GM12878 (cell line): ENCODE measurements around the gene LARP1B. TPM values are rescaled to one million over a fixed set of nuclear protein-coding genes. Genes with fewer than 3 reads are reported as not detected.

Experiments
- ATAC-seq: fragments of 200-7000 bp; cut with Tn5 transposase; 3 replicates; pipeline ENCODE4 v1.9.1; 2020; ENCODE audit warnings: mild to moderate bottlenecking, moderate library complexity
- BruUV-seq: library from RNA; stranded (reverse); fragments of 400-500 nt; replicated peaks from 2 replicates; lab custom pipeline; 2021; lab: Mats Ljungman, UMichigan
- CTCF ChIA-PET: fragments of 300-600 bp; sonication (Branson Sonifier 250); formaldehyde crosslinking; extraction: SDS; loops from one replicate; lab custom pipeline; 2021; ENCODE audit warnings: inconsistent platforms; lab: Yijun Ruan, JAX
- POLR2A ChIA-PET: fragments of 350-600 bp; formaldehyde crosslinking; extraction: SDS; loops from one replicate; lab custom pipeline; 2021; ENCODE audit warnings: inconsistent platforms; lab: Charles Lee
- RAD21 ChIA-PET: fragments of 300-600 bp; sonication (Branson Sonifier 250); formaldehyde crosslinking; loops from one replicate; lab custom pipeline; 2023; ENCODE audit warnings: antibody characterized with exemption; ENCODE audit not compliant: unreplicated experiment; lab: Charles Lee
- SMC1A ChIA-PET: fragments of 300-600 bp; sonication (Branson Sonifier 250); formaldehyde crosslinking; loops from one replicate; lab custom pipeline; 2023; ENCODE audit not compliant: unreplicated experiment, uncharacterized antibody; lab: Charles Lee
- DNase-seq: peaks from one replicate; pipeline ENCODE4 v3.0.0-alpha.2; 2011; ENCODE audit warnings: low read depth, low spot score
- FAIRE-seq: peaks from 3 replicates; lab custom pipeline; 2011; peaks lifted over from hg19 to GRCh38; lab: Jason Lieb, UNC
- H2AFZ ChIP-seq: 2 replicates; pipeline ENCODE4 v1.6.0; 2011; ENCODE audit warnings: low read depth, low read length, control low read depth; ENCODE audit not compliant: control insufficient read depth
- H3K27ac ChIP-seq: 2 replicates; pipeline ENCODE4 v1.5.1; 2011; ENCODE audit warnings: control low read depth; ENCODE audit not compliant: control insufficient read depth, insufficient read depth
- H3K27me3 ChIP-seq, 2 experiments: replicated peaks in 1 of 2; 2 replicates each; pipeline versions ENCODE4 v1.6.0 to v1.6.1; 2011; ENCODE audit warnings: low read length in 1 of 2; ENCODE audit not compliant: control insufficient read depth in 2 of 2, insufficient read depth in 2 of 2
- H3K36me3 ChIP-seq, 2 experiments: 2 replicates each; pipeline ENCODE4 v1.5.1; 2011; ENCODE audit warnings: low read length in 1 of 2; ENCODE audit not compliant: control insufficient read depth in 2 of 2, insufficient read depth in 2 of 2
- H3K4me1 ChIP-seq: 2 replicates; pipeline ENCODE4 v1.6.1; 2011; ENCODE audit warnings: mild to moderate bottlenecking, low read length, moderate library complexity, mixed read lengths; ENCODE audit not compliant: control insufficient read depth, insufficient read depth
- H3K4me2 ChIP-seq: 2 replicates; pipeline ENCODE4 v1.6.0; 2011; ENCODE audit warnings: control low read depth; ENCODE audit not compliant: control insufficient read depth, insufficient read depth
- H3K4me3 ChIP-seq: fragments of 200-600 bp; sonication (generic); 2 replicates; pipeline ENCODE4 v1.5.1; 2016
- H3K79me2 ChIP-seq: 2 replicates; pipeline ENCODE4 v1.6.0; 2011; ENCODE audit warnings: low read length; ENCODE audit not compliant: control insufficient read depth, insufficient read depth
- H3K9ac ChIP-seq: 2 replicates; pipeline ENCODE4 v1.8.0; 2011; ENCODE audit warnings: low read length, control low read depth, mixed read lengths; ENCODE audit not compliant: control insufficient read depth, insufficient read depth
- H3K9me3 ChIP-seq: replicated peaks from 3 replicates; pipeline ENCODE4 v1.5.1; 2011; ENCODE audit warnings: mild to moderate bottlenecking, low read length; ENCODE audit not compliant: control insufficient read depth, insufficient read depth
- H4K20me1 ChIP-seq: 2 replicates; pipeline ENCODE4 v1.6.0; 2011; ENCODE audit not compliant: control insufficient read depth, insufficient read depth
- CTCF ChIP-seq, 3 experiments: IDR thresholded peaks in 2 of 3; conservative IDR thresholded peaks in 1 of 3; 2 replicates each; pipeline ENCODE4 v1.5.1; 2011; ENCODE audit warnings: low read depth in 3 of 3, low read length in 3 of 3, mild to moderate bottlenecking in 3 of 3, control low read depth in 2 of 3, moderate library complexity in 2 of 3, inconsistent platforms in 1 of 3, mixed read lengths in 1 of 3; ENCODE audit not compliant: control insufficient read depth in 2 of 3, insufficient read depth in 1 of 3; ENCODE audit errors: extremely low read depth in 1 of 3
- EGR1 ChIP-seq, 2 experiments: IDR thresholded peaks; 1 replicate in 1 of 2; 2 replicates in 1 of 2; pipeline ENCODE4 v1.6.1; 2011 to 2012; ENCODE audit warnings: low read depth in 2 of 2, low read length in 2 of 2, borderline replicate concordance in 1 of 2, mild to moderate bottlenecking in 1 of 2, moderate library complexity in 1 of 2
- MXI1 ChIP-seq: fragments of 150-350 bp; IDR thresholded peaks from 2 replicates; pipeline ENCODE4 v1.6.1; 2011; ENCODE audit warnings: low read depth, mild to moderate bottlenecking, inconsistent platforms, low read length, improper control_type of control experiment
- MYC ChIP-seq: IDR thresholded peaks from 2 replicates; pipeline ENCODE4 v1.6.1; 2011; ENCODE audit warnings: mild to moderate bottlenecking, low read length, moderate library complexity, inconsistent platforms; ENCODE audit not compliant: insufficient read depth, insufficient replicate concordance, insufficient read length, severe bottlenecking
- ZBED1 ChIP-seq: IDR thresholded peaks from 2 replicates; pipeline ENCODE4 v1.6.1; 2016; ENCODE audit warnings: borderline replicate concordance
- WGBS: methylation state at CpG from one replicate; pipeline ENCODE4 v1.1.6; 2016; ENCODE audit warnings: low lambda C conversion rate; ENCODE audit not compliant: insufficient replicate concordance, insufficient coverage; ENCODE audit errors: missing lambda C conversion rate; 5-methylcytosine and 5-hydroxymethylcytosine counted together
- in situ Hi-C: fragments of 300-500 bp; cut with MboI; formaldehyde crosslinking; loops from 9 replicates; pipeline ENCODE4 v1.14.3; 2018; ENCODE audit warnings: mixed read lengths
- intact Hi-C: fragments of 100-400 bp; cut with micrococcal nuclease; formaldehyde crosslinking; loops from one replicate; pipeline ENCODE4 v1.14.2; 2022; ENCODE audit not compliant: unreplicated experiment
- polyA plus RNA-seq, 11 experiments: library from polyadenylated mRNA; depleted of rRNA in 4 of 11; unstranded in 6 of 11; stranded (reverse) in 5 of 11; fragments of >200 nt; fragmentation: Nextera tagmentation in 4 of 11; fragmentation: Illumina TruSeq in 1 of 11; extraction: Ambion mirVana in 4 of 11; extraction: Trizol in 1 of 11; gene quantifications; 1 replicate in 1 of 11; 2 replicates in 10 of 11; pipeline versions ENCODE4 v1.2.1 to v1.2.3, GENCODE V29; 2011 to 2016; ENCODE audit warnings: inconsistent platforms in 2 of 11, missing spikeins in 2 of 11, low read depth in 1 of 11
- total RNA-seq, 4 experiments: library from RNA; depleted of rRNA in 3 of 4; stranded (reverse); fragments of >200 nt in 3 of 4; fragmentation: Illumina TruSeq in 1 of 4; extraction: Trizol in 1 of 4; gene quantifications; 2 replicates each; pipeline versions ENCODE4 v1.2.1 to v1.2.3, GENCODE V29; 2013 to 2021

The LARP1B gene
- total and polyA plus RNA-seq, 10 of the 15 experiments (the other 5 are each of a cell fraction or from before 2014, with no cell fraction given) = 9.2 to 30.9 (median 14.7) TPM

DNA sequence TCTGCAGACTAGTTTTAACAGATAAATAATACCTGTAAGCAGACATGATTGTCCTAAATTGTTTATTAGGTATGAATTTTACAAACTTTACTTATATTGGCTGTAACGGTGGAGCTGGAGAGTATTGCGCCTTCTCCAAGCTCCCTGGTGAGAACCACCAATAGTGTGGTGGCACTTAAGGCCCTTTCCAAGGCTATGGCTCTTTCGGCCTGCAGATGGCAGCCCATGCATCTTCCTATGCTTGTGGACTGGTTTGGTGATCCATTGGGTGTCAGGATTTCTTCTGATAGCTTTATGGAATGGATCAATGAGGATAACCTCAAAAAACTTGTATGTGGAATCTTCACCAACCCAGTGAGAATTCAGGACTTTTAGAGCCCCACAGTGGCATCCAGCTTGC, 7.8 kb downstream of the LARP1B start:
- Histone ChIP-seq H3K9me3 (no peaks in the 10 kb centered on the region), H3K4me1 (no peaks in the 10 kb centered on the region), H3K9ac (no peak overlapping the region), H3K27me3 (no peaks in the 10 kb centered on the region), H2AFZ (no peak overlapping the region), H3K4me2 (no peak overlapping the region), H3K36me3 (no peaks in the 10 kb centered on the region)
- POLR2A ChIA-PET = no interaction called here
- intact Hi-C loops = no loop called here
- BruUV-seq = no TSS peak
- RAD21 ChIA-PET = no interaction called here
- WGBS = 78% methylated on average over 3 of the region's 3 CpGs
- FAIRE-seq = no peak
- SMC1A ChIA-PET = interaction anchor here (1.6 kb wide), 1 partner anchor 130 kb away, joined by 3 read pairs; no protein-coding TSS in a partner anchor
- TF ChIP-seq MXI1 (no peak), MYC (no peak), EGR1 (IDR thresholded peaks at IDR 0.05; ENCODE audit: borderline replicate concordance in 1 of 2, low read depth in 2 of 2, low read length in 2 of 2) (no peak), CTCF (IDR thresholded peaks at IDR 0.05 in 2 of 3, conservative IDR thresholded peaks at IDR 0.05 in 1 of 3; ENCODE audit: control insufficient read depth in 2 of 3, extremely low read depth in 1 of 3, insufficient read depth in 1 of 3, low read depth in 3 of 3, low read length in 3 of 3) (peak; percentile 15 to 22 (median 18); a peak in 2 of 6 replicates), ZBED1 (no peak)
- TF ChIP-seq, all 136 proteins: peak for 1
- H3K27ac ChIP-seq = no peak overlapping the region
- peak; percentile 69 for ATAC-seq
- H3K4me3 ChIP-seq = no peak overlapping the region
- no peaks in the 10 kb centered on the region for H4K20me1 ChIP-seq
- no peak for DNase-seq
- CTCF ChIA-PET = interaction anchor here (1.4 kb wide), 1 partner anchor 153 kb away, joined by 4 read pairs; no protein-coding TSS in a partner anchor
- peaks cover 12% of the 10 kb centered on the region for H3K79me2 ChIP-seq
- in situ Hi-C loops = no loop called here
